Endothelial cell of umbilical vein (primary cell): ENCODE data around the gene TMEM204. TPM values are rescaled to one million over a fixed set of nuclear protein-coding genes. Genes with fewer than 3 reads are reported as not detected.

ENCODE experiments used
- BruUV-seq: library from RNA; stranded (reverse); fragments of 400-500 nt; replicated peaks from 2 replicates; lab custom pipeline; 2021; lab: Mats Ljungman, UMichigan
- CTCF ChIA-PET: fragments of 300-600, 350-600 bp; sonication (Branson Sonifier 250); formaldehyde crosslinking; loops from one replicate; lab custom pipeline; 2021; ENCODE audit warnings: antibody characterized with exemption, inconsistent platforms; lab: Charles Lee
- POLR2A ChIA-PET: fragments of 300-600, 350-600 bp; sonication (Branson Sonifier 250); formaldehyde crosslinking; loops from one replicate; lab custom pipeline; 2021; ENCODE audit warnings: antibody characterized with exemption, inconsistent platforms; lab: Charles Lee
- DNase-seq: peaks from one replicate; pipeline ENCODE4 v3.0.0-alpha.2; 2011; ENCODE audit warnings: low read depth, low spot score
- FAIRE-seq: peaks from 2 replicates; lab custom pipeline; 2011; peaks lifted over from hg19 to GRCh38; lab: Jason Lieb, UNC
- H2AFZ ChIP-seq: 2 replicates; pipeline ENCODE4 v1.6.0; 2012; ENCODE audit warnings: low read depth, low read length, control low read depth, inconsistent platforms
- H3K27ac ChIP-seq: 2 replicates; pipeline ENCODE4 v1.5.1; 2011; ENCODE audit warnings: low read depth, mild to moderate bottlenecking, control low read depth, low read length, moderate library complexity; ENCODE audit not compliant: insufficient read depth
- H3K27me3 ChIP-seq, 2 experiments: 2 replicates each; pipeline versions ENCODE4 v1.6.0 to v1.6.1; 2011; ENCODE audit warnings: low read length in 2 of 2, mixed read lengths in 1 of 2; ENCODE audit not compliant: control insufficient read depth in 2 of 2, insufficient read depth in 2 of 2
- H3K36me3 ChIP-seq, 2 experiments: 2 replicates in 1 of 2; 3 replicates in 1 of 2; pipeline ENCODE4 v1.5.1; 2011; ENCODE audit warnings: low read length in 2 of 2, mild to moderate bottlenecking in 1 of 2, moderate library complexity in 1 of 2; ENCODE audit not compliant: control insufficient read depth in 2 of 2, insufficient read depth in 2 of 2; ENCODE audit errors: extremely low read depth in 1 of 2
- H3K4me1 ChIP-seq: 3 replicates; pipeline ENCODE4 v1.5.1; 2011; ENCODE audit warnings: mild to moderate bottlenecking, low read length; ENCODE audit not compliant: control insufficient read depth, insufficient read depth; ENCODE audit errors: extremely low read depth
- H3K4me2 ChIP-seq: 2 replicates; pipeline ENCODE4 v1.6.1; 2011; ENCODE audit warnings: low read length, control low read depth, mixed read lengths; ENCODE audit not compliant: insufficient read depth
- H3K4me3 ChIP-seq, 3 experiments: fragments of 200-600 bp in 1 of 3; sonication (generic), shearing (Covaris generic) in 1 of 3; replicated peaks in 1 of 3; 2 replicates each; pipeline ENCODE4 v1.5.1; 2011 to 2016; ENCODE audit warnings: control low read depth in 3 of 3, low read length in 3 of 3, mild to moderate bottlenecking in 2 of 3, inconsistent platforms in 1 of 3, low read depth in 1 of 3, moderate library complexity in 1 of 3; ENCODE audit not compliant: insufficient read depth in 1 of 3
- H3K79me2 ChIP-seq: 2 replicates; pipeline ENCODE4 v1.6.0; 2012; ENCODE audit warnings: low read length, inconsistent platforms; ENCODE audit not compliant: control insufficient read depth, insufficient read depth
- H3K9ac ChIP-seq: replicated peaks from 2 replicates; pipeline ENCODE3; 2011; ENCODE audit warnings: low read length, control low read depth; ENCODE audit not compliant: insufficient read depth; ENCODE audit errors: extremely low read depth
- H3K9me1 ChIP-seq: replicated peaks from 3 replicates; pipeline ENCODE4 v1.6.0; 2011; ENCODE audit warnings: mild to moderate bottlenecking, low read length; ENCODE audit not compliant: control insufficient read depth, insufficient read depth; ENCODE audit errors: extremely low read depth
- H3K9me3 ChIP-seq: replicated peaks from 2 replicates; pipeline ENCODE4 v1.5.1; 2012; ENCODE audit warnings: low read length, inconsistent platforms; ENCODE audit not compliant: control insufficient read depth, insufficient read depth
- H4K20me1 ChIP-seq: replicated peaks from 2 replicates; pipeline ENCODE3; 2011; ENCODE audit warnings: mild to moderate bottlenecking, low read length; ENCODE audit not compliant: control insufficient read depth, insufficient read depth; ENCODE audit errors: extremely low read depth
- EZH2 ChIP-seq: IDR thresholded peaks from 2 replicates; pipeline ENCODE4 v1.6.1; 2012; ENCODE audit warnings: borderline replicate concordance, low read depth, mild to moderate bottlenecking, moderate library complexity, low read length, inconsistent platforms; ENCODE audit not compliant: severe bottlenecking
- FOS ChIP-seq: IDR thresholded peaks from 2 replicates; pipeline ENCODE4 v1.6.1; 2011; ENCODE audit warnings: mild to moderate bottlenecking, low read length, moderate library complexity, borderline replicate concordance; ENCODE audit not compliant: insufficient read depth
- GATA2 ChIP-seq: IDR thresholded peaks from 2 replicates; pipeline ENCODE4 v1.7.0; 2011; ENCODE audit warnings: low read depth, mild to moderate bottlenecking, moderate library complexity, mixed read lengths, low read length; ENCODE audit not compliant: insufficient read length, insufficient read depth
- JUN ChIP-seq: IDR thresholded peaks from 2 replicates; pipeline ENCODE4 v1.6.1; 2011; ENCODE audit warnings: borderline replicate concordance, low read depth; ENCODE audit not compliant: insufficient read length, insufficient read depth
- MYC ChIP-seq: IDR thresholded peaks from one replicate; pipeline ENCODE4 v1.6.1; 2011; ENCODE audit warnings: mild to moderate bottlenecking, low read depth, low read length
- POLR2A ChIP-seq: IDR thresholded peaks from 2 replicates; pipeline ENCODE4 v1.6.1; 2012; ENCODE audit warnings: low read depth, mild to moderate bottlenecking, control low read depth, low read length
- POLR2AphosphoS5 ChIP-seq: IDR thresholded peaks from 2 replicates; pipeline ENCODE4 v1.6.1; 2012; ENCODE audit warnings: low read depth, mild to moderate bottlenecking, control low read depth, low read length, moderate library complexity; ENCODE audit not compliant: insufficient read depth
- dilution Hi-C: fragments of 300-500 bp; cut with MboI; formaldehyde crosslinking; loops from one replicate; pipeline ENCODE4 v1.15.0; 2019; ENCODE audit warnings: low sequenced_read_pairs; ENCODE audit not compliant: extremely low pct_ligation_motif_present
- intact Hi-C: fragments of 100-400 bp; cut with micrococcal nuclease; formaldehyde crosslinking; loops from one replicate; pipeline ENCODE4 v1.10.0; 2022
- polyA plus RNA-seq, 4 experiments: library from polyadenylated mRNA; depleted of rRNA in 3 of 4; stranded (reverse) in 3 of 4; unstranded in 1 of 4; fragments of >200 nt; gene quantifications; 2 replicates each; pipeline versions ENCODE4 v1.2.1 to v1.2.3, GENCODE V29; 2011 to 2012; ENCODE audit warnings: missing spikeins in 1 of 4
- total RNA-seq: library from RNA; stranded (reverse); gene quantifications from 2 replicates; pipeline ENCODE4 v1.2.3, GENCODE V29; 2021
- TF ChIP-seq, protein P1 (sequence below): IDR thresholded peaks from 2 replicates; pipeline ENCODE4 v1.6.1; 2011; ENCODE audit not compliant: insufficient read depth, insufficient read length
- TF ChIP-seq, protein P2 (sequence below), 2 donors: IDR thresholded peaks; 1 replicate in 1 of 2; 2 replicates in 1 of 2; pipeline ENCODE4 v1.5.1; 2011; ENCODE audit warnings: low read length in 2 of 2, mild to moderate bottlenecking in 2 of 2, moderate library complexity in 2 of 2, control low read depth in 1 of 2, inconsistent platforms in 1 of 2, low read depth in 1 of 2; ENCODE audit not compliant: insufficient read depth in 1 of 2; ENCODE audit errors: extremely low read depth in 1 of 2

TMEM204 gene
- total and polyA plus RNA-seq, 2 donors (not counting 3 experiments of a cell fraction or from before 2014, with no cell fraction given) = 32.5 to 50.7 TPM

DNA sequence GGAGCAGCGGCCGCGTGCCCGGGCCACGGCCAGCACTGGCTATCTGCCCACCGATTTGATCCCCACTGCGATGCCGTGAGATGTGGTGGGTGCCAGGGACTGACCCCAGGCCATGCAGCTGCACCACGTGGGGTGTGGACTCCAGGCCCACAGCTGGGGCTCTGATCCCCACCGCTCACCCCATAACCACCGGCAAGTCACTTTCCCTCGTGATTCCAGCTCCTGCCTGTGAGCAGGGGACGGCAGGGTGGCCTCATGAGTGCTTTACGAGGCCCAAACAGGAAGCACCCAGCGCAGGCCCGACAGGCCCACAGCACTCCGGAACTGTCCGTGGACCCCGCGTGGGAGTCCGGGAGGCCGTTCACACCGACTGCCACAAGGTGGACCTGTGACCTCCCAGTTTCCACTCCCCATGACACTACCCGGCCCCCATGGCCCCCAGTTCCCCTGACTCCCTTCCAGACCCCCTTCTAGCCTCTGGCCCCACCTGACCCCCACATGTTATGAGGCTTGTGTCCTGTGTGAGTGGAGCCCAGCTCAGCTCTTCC, 45.3 kb upstream of the TMEM204 start:
- Histone ChIP-seq H3K27me3 (no peaks in the 10 kb centered on the region), H3K36me3 (no peaks in the 10 kb centered on the region), H3K79me2 (no peaks in the 10 kb centered on the region), H3K4me3 (no peak overlapping the region), H3K27ac (no peak overlapping the region), H3K9me1 (no peaks in the 10 kb centered on the region), H3K4me1 (peaks cover 6% of the 10 kb centered on the region), H4K20me1 (no peaks in the 10 kb centered on the region), H3K9me3 (no peaks in the 10 kb centered on the region), H3K4me2 (no peak overlapping the region), H2AFZ (no peak overlapping the region), H3K9ac (no peak overlapping the region)
- no TSS peak for BruUV-seq
- ChIA-PET POLR2A (no interaction called here), CTCF (no interaction called here)
- intact Hi-C loops (no loop called here), dilution Hi-C loops (no loop called here)
- no peak for DNase-seq
- TF ChIP-seq, protein P1, sequence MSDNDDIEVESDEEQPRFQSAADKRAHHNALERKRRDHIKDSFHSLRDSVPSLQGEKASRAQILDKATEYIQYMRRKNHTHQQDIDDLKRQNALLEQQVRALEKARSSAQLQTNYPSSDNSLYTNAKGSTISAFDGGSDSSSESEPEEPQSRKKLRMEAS = no peak
- TF ChIP-seq POLR2AphosphoS5 (no peak), JUN (no peak), MYC (no peak), GATA2 (no peak), EZH2 (no peak), POLR2A (no peak), FOS (no peak)
- TF ChIP-seq, protein P2, sequence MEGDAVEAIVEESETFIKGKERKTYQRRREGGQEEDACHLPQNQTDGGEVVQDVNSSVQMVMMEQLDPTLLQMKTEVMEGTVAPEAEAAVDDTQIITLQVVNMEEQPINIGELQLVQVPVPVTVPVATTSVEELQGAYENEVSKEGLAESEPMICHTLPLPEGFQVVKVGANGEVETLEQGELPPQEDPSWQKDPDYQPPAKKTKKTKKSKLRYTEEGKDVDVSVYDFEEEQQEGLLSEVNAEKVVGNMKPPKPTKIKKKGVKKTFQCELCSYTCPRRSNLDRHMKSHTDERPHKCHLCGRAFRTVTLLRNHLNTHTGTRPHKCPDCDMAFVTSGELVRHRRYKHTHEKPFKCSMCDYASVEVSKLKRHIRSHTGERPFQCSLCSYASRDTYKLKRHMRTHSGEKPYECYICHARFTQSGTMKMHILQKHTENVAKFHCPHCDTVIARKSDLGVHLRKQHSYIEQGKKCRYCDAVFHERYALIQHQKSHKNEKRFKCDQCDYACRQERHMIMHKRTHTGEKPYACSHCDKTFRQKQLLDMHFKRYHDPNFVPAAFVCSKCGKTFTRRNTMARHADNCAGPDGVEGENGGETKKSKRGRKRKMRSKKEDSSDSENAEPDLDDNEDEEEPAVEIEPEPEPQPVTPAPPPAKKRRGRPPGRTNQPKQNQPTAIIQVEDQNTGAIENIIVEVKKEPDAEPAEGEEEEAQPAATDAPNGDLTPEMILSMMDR (IDR thresholded peaks at IDR 0.05; ENCODE audit: extremely low read depth in 1 of 2, insufficient read depth in 1 of 2, low read depth in 1 of 2, low read length in 2 of 2) = no peak
- no peak for FAIRE-seq
